H1 (cell line): ENCODE measurements around the gene RGS6.

Source experiments
- CHD2 ChIP-seq: IDR thresholded peaks from 2 replicates; pipeline ENCODE4 v1.6.1; 2012; ENCODE audit warnings: low read length, improper control_type of control experiment
- EGR1 ChIP-seq: IDR thresholded peaks from 2 replicates; pipeline ENCODE4 v1.6.1; 2011; ENCODE audit warnings: low read depth, low read length, borderline replicate concordance
- EZH2 ChIP-seq: fragments of 200-600 bp; sonication (generic); IDR thresholded peaks from 2 replicates; pipeline ENCODE4 v1.7.1; 2012; ENCODE audit warnings: low read depth, mild to moderate bottlenecking, moderate library complexity, low read length, inconsistent platforms; ENCODE audit not compliant: severe bottlenecking
- FOSL1 ChIP-seq: IDR thresholded peaks from 2 replicates; pipeline ENCODE4 v1.6.1; 2011; ENCODE audit warnings: mild to moderate bottlenecking, low read depth, low read length, moderate library complexity; ENCODE audit not compliant: insufficient read depth
- JUND ChIP-seq: IDR thresholded peaks from 2 replicates; pipeline ENCODE4 v1.6.1; 2011; ENCODE audit warnings: mild to moderate bottlenecking, improper control_type of control experiment, low read length
- POLR2A ChIP-seq, 2 experiments: IDR thresholded peaks; 1 replicate in 1 of 2; 2 replicates in 1 of 2; pipeline ENCODE4 v1.6.1; 2011; ENCODE audit warnings: low read depth in 2 of 2, low read length in 2 of 2, mild to moderate bottlenecking in 2 of 2; ENCODE audit errors: control extremely low read depth in 1 of 2
- POLR2AphosphoS5 ChIP-seq: IDR thresholded peaks from 2 replicates; pipeline ENCODE4 v1.6.1; 2011; ENCODE audit warnings: low read depth, low read length
- SIN3A ChIP-seq, 2 experiments: IDR thresholded peaks in 1 of 2; conservative IDR thresholded peaks in 1 of 2; 2 replicates each; pipeline ENCODE4 v1.6.1; 2011 to 2012; ENCODE audit warnings: low read length in 2 of 2, improper control_type of control experiment in 1 of 2, low read depth in 1 of 2, mild to moderate bottlenecking in 1 of 2
- TAF1 ChIP-seq: IDR thresholded peaks from 2 replicates; pipeline ENCODE4 v1.6.1; 2011; ENCODE audit warnings: mild to moderate bottlenecking, low read depth, low read length
- TCF12 ChIP-seq: IDR thresholded peaks from 2 replicates; pipeline ENCODE4 v1.6.1; 2011; ENCODE audit warnings: low read depth, mild to moderate bottlenecking, low read length
- YY1 ChIP-seq: IDR thresholded peaks from 2 replicates; pipeline ENCODE4 v1.6.1; 2011; ENCODE audit warnings: low read depth, mild to moderate bottlenecking, low read length
- TF ChIP-seq, protein P1 (sequence below), 3 experiments: IDR thresholded peaks; 1 replicate in 2 of 3; 2 replicates in 1 of 3; pipeline versions ENCODE4 v1.5.1 to v1.6.1; 2011; ENCODE audit warnings: low read length in 3 of 3, mild to moderate bottlenecking in 3 of 3, inconsistent platforms in 2 of 3, low read depth in 1 of 3, moderate library complexity in 1 of 3; ENCODE audit not compliant: insufficient read depth in 1 of 3; ENCODE audit errors: control extremely low read depth in 1 of 3

DNA sequence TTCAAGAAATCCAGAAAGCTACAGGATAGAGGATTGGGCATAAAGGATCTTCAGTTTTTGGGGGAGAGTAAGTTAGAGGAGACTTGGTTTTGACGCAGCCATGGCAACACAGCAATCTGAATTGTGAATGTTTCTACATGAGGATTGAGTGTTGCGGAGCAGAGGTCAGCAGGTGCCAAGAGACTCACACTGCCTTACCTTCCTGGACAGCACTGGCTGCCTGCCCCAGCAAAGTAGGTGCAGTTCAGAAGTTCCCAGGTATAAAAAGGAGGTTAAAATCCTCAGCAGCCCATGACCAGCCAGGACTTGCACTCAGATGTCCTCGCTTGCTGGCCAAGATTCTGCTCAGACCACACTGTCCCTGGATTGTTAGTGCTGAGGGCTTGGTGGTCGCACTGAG, 590.6 kb downstream of the RGS6 start:
- TF ChIP-seq EZH2 (no peak), JUND (no peak), CHD2 (no peak), TAF1 (no peak), POLR2AphosphoS5 (no peak), TCF12 (no peak), YY1 (no peak), POLR2A (IDR thresholded peaks at IDR 0.05; ENCODE audit: control extremely low read depth in 1 of 2, low read depth in 2 of 2, low read length in 2 of 2) (no peak), EGR1 (no peak), FOSL1 (no peak), SIN3A (conservative IDR thresholded peaks at IDR 0.05 in 1 of 2, IDR thresholded peaks at IDR 0.05 in 1 of 2; ENCODE audit: low read depth in 1 of 2, low read length in 2 of 2) (no peak)
- TF ChIP-seq, protein P1, sequence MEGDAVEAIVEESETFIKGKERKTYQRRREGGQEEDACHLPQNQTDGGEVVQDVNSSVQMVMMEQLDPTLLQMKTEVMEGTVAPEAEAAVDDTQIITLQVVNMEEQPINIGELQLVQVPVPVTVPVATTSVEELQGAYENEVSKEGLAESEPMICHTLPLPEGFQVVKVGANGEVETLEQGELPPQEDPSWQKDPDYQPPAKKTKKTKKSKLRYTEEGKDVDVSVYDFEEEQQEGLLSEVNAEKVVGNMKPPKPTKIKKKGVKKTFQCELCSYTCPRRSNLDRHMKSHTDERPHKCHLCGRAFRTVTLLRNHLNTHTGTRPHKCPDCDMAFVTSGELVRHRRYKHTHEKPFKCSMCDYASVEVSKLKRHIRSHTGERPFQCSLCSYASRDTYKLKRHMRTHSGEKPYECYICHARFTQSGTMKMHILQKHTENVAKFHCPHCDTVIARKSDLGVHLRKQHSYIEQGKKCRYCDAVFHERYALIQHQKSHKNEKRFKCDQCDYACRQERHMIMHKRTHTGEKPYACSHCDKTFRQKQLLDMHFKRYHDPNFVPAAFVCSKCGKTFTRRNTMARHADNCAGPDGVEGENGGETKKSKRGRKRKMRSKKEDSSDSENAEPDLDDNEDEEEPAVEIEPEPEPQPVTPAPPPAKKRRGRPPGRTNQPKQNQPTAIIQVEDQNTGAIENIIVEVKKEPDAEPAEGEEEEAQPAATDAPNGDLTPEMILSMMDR (IDR thresholded peaks at IDR 0.05; ENCODE audit: control extremely low read depth in 1 of 3, insufficient read depth in 1 of 3, low read depth in 1 of 3, low read length in 3 of 3), result no peak
